K562 (cell line): ENCODE data around the gene TRMT2A.

Experiments used
- MAFK ChIP-seq: IDR thresholded peaks from 2 replicates; pipeline ENCODE4 v1.6.1; 2011; ENCODE audit warnings: low read length, improper control_type of control experiment
- MYC ChIP-seq, 2 experiments: fragments of 250-450 bp in 1 of 2; sonication (Bioruptor Pico) in 1 of 2; IDR thresholded peaks; 2 replicates each; pipeline versions ENCODE4 v1.5.1 to v1.6.1; 2012 to 2021; ENCODE audit warnings: low read depth in 2 of 2, borderline replicate concordance in 1 of 2, improper control_type of control experiment in 1 of 2, low read length in 1 of 2, mild to moderate bottlenecking in 1 of 2, moderate library complexity in 1 of 2
- POLR2AphosphoS5 ChIP-seq: IDR thresholded peaks from 2 replicates; pipeline ENCODE4 v1.6.1; 2011; ENCODE audit warnings: mild to moderate bottlenecking, low read depth, low read length, moderate library complexity; ENCODE audit not compliant: control insufficient read depth, insufficient read depth
- PYGO2 ChIP-seq: fragments of 450-650 bp; IDR thresholded peaks from 2 replicates; pipeline ENCODE4 v1.6.1; 2016; ENCODE audit warnings: mild to moderate bottlenecking, missing genetic modification characterization, moderate library complexity, missing compliant biosample characterization
- RCOR1 ChIP-seq, 2 experiments: IDR thresholded peaks; 2 replicates each; pipeline ENCODE4 v1.6.1; 2012; ENCODE audit warnings: low read depth in 2 of 2, low read length in 2 of 2, borderline replicate concordance in 1 of 2, improper control_type of control experiment in 1 of 2
- SRSF9 ChIP-seq: fragments of 200-400 bp; formaldehyde crosslinking; IDR thresholded peaks from 2 replicates; pipeline ENCODE4 v1.6.1; 2017; ENCODE audit warnings: low read depth, low read length, borderline replicate concordance
- TCF15 ChIP-seq: fragments of 250-450 bp; sonication (Bioruptor Pico); IDR thresholded peaks from 2 replicates; pipeline ENCODE4 v1.8.0; 2022; ENCODE audit warnings: moderate library complexity, mild to moderate bottlenecking, inconsistent platforms
- ZNF165 ChIP-seq: fragments of 250-450 bp; sonication (Bioruptor Pico); IDR thresholded peaks from 2 replicates; pipeline ENCODE4 v1.4.0; 2020; ENCODE audit warnings: borderline replicate concordance
- ZNF24 ChIP-seq: fragments of 450-650 bp; IDR thresholded peaks from 2 replicates; pipeline ENCODE4 v1.6.1; 2016
- ZNF512 ChIP-seq: IDR thresholded peaks from 2 replicates; pipeline ENCODE4 v1.6.1; 2016; ENCODE audit warnings: missing genetic modification characterization, missing compliant biosample characterization
- ZNF518B ChIP-seq: fragments of 250-450 bp; sonication (Bioruptor Pico); IDR thresholded peaks from 2 replicates; pipeline ENCODE4 v1.5.0; 2021; ENCODE audit warnings: mild to moderate bottlenecking, moderate library complexity
- ZZZ3 ChIP-seq: fragments of 450-650 bp; IDR thresholded peaks from 2 replicates; pipeline ENCODE4 v1.6.1; 2016; ENCODE audit warnings: antibody characterized with exemption, mild to moderate bottlenecking, moderate library complexity

GRCh38 chr22:20121856-20122415 is 4.9 kb upstream of the TRMT2A start:
- TF ChIP-seq PYGO2 (tag), result no peak
- no peak for TF ChIP-seq POLR2AphosphoS5
- TF ChIP-seq SRSF9, result no peak
- no peak for TF ChIP-seq ZNF518B (CRISPR knock-in tag)
- no peak for TF ChIP-seq ZZZ3
- no peak for TF ChIP-seq TCF15 (CRISPR knock-in tag)
- TF ChIP-seq ZNF24, result no peak
- no peak for TF ChIP-seq MYC (IDR thresholded peaks at IDR 0.05; ENCODE audit: low read depth, low read length)
- no peak for TF ChIP-seq MYC (CRISPR knock-in tag; IDR thresholded peaks at IDR 0.05; ENCODE audit: borderline replicate concordance, low read depth)
- no peak for TF ChIP-seq MAFK
- no peak for TF ChIP-seq ZNF512 (tag)
- no peak for TF ChIP-seq RCOR1 (IDR thresholded peaks at IDR 0.05; ENCODE audit: borderline replicate concordance in 1 of 2, low read depth in 2 of 2, low read length in 2 of 2)
- TF ChIP-seq ZNF165 (CRISPR knock-in tag), result 0 out of 2 replicates have a peak, but pooled peaks have one; percentile 39
